Nephron progenitor cell (in vitro differentiated cells): ENCODE results near the gene ARPC1B.

ENCODE experiments used
- DNase-seq: peaks from one replicate; pipeline ENCODE4 v3.0.0; 2021
- H3K27ac Mint-ChIP-seq: 2 replicates; pipeline ENCODE4 v1.8.0; 2021; ENCODE audit warnings: mild to moderate bottlenecking, moderate library complexity, mixed read lengths
- H3K27me3 Mint-ChIP-seq: 2 replicates; pipeline ENCODE4 v1.8.0; 2021; ENCODE audit warnings: mild to moderate bottlenecking, low read depth, mixed read lengths; ENCODE audit not compliant: poor library complexity
- H3K36me3 Mint-ChIP-seq: 2 replicates; pipeline ENCODE4 v1.8.0; 2021; ENCODE audit warnings: low read depth, mixed read lengths
- H3K4me1 Mint-ChIP-seq: 2 replicates; pipeline ENCODE4 v1.8.0; 2021; ENCODE audit warnings: mixed read lengths
- H3K4me3 Mint-ChIP-seq: 2 replicates; pipeline ENCODE4 v1.8.0; 2021; ENCODE audit warnings: mild to moderate bottlenecking, moderate library complexity, mixed read lengths
- H3K9me3 Mint-ChIP-seq: 2 replicates; pipeline ENCODE4 v1.8.0; 2021; ENCODE audit warnings: mild to moderate bottlenecking, moderate library complexity, mixed read lengths
- CTCF ChIP-seq: fragments of 200-600 bp; sonication (generic); IDR thresholded peaks from 2 replicates; pipeline ENCODE4 v1.5.0; 2021; ENCODE audit warnings: antibody characterized with exemption

The ARPC1B gene

GRCh38 chr7:99395616-99396327 is 21.2 kb downstream of the ARPC1B start:
- DNase-seq: no peak
- TF ChIP-seq CTCF: no peak
- H3K4me1 Mint-ChIP-seq: peaks cover 43% of the 10 kb centered on the region

GRCh38 chr7:99396418-99397296 is 22.1 kb downstream of the ARPC1B start:
- Mint-ChIP-seq H3K27ac (peak overlapping the region; percentile 97), H3K27me3 (no peaks in the 10 kb centered on the region), H3K4me1 (peaks cover 43% of the 10 kb centered on the region), H3K9me3 (no peaks in the 10 kb centered on the region), H3K4me3 (no peak overlapping the region), H3K36me3 (peaks cover 30% of the 10 kb centered on the region)
- no peak for TF ChIP-seq CTCF
- no peak for DNase-seq

More at GRCh38 chr7:99395616-99396327, 21.2 kb downstream of the ARPC1B start:
- H3K36me3 Mint-ChIP-seq: peaks cover 28% of the 10 kb centered on the region
- H3K27ac Mint-ChIP-seq: no peak overlapping the region
- no peaks in the 10 kb centered on the region for H3K27me3 Mint-ChIP-seq
- H3K4me3 Mint-ChIP-seq: no peak overlapping the region
- no peaks in the 10 kb centered on the region for H3K9me3 Mint-ChIP-seq

- Mint-ChIP-seq H3K4me1 (peaks cover 43% of the 10 kb centered on the region), H3K27ac (peak overlapping the region; percentile 97)
Measured at GRCh38 chr7:99397297-99397983, 22.9 kb downstream of the ARPC1B start.

GRCh38 chr7:99398891-99399445 is 24.4 kb downstream of the ARPC1B start:
- no peak for DNase-seq
- Mint-ChIP-seq H3K4me1 (peaks cover 34% of the 10 kb centered on the region), H3K9me3 (no peaks in the 10 kb centered on the region), H3K4me3 (no peak overlapping the region), H3K36me3 (peaks cover 42% of the 10 kb centered on the region), H3K27me3 (no peaks in the 10 kb centered on the region), H3K27ac (peak overlapping the region; percentile 29)
- no peak for TF ChIP-seq CTCF

More at GRCh38 chr7:99397297-99397983, 22.9 kb downstream of the ARPC1B start:
- Mint-ChIP-seq H3K4me3 (no peak overlapping the region), H3K9me3 (no peaks in the 10 kb centered on the region), H3K36me3 (peaks cover 30% of the 10 kb centered on the region), H3K27me3 (no peaks in the 10 kb centered on the region)
- no peak for TF ChIP-seq CTCF
- DNase-seq: no peak

- Mint-ChIP-seq H3K4me3 (no peak overlapping the region), H3K27me3 (no peaks in the 10 kb centered on the region), H3K36me3 (peaks cover 46% of the 10 kb centered on the region), H3K9me3 (no peaks in the 10 kb centered on the region), H3K4me1 (peaks cover 31% of the 10 kb centered on the region), H3K27ac (peak overlapping the region; percentile 29)
- TF ChIP-seq CTCF: no peak
- no peak for DNase-seq
Measured at GRCh38 chr7:99399597-99399996, 25.1 kb downstream of the ARPC1B start.
